HepG2 (cell line): Measurements from ENCODE around the gene IQCH. TPM values are rescaled to one million over a fixed set of nuclear protein-coding genes. Genes with fewer than 3 reads are reported as not detected.
A peak's percentile ranks its signal among the peaks of the same experiment; 100 is the strongest.

Source experiments
- ETV6 ChIP-seq: sonication (generic); formaldehyde crosslinking; conservative IDR thresholded peaks from 2 replicates; pipeline ENCODE4 v1.4.0; 2020; ENCODE audit warnings: missing genetic modification reagents
- PTBP1 ChIP-seq: fragments of 200-400 bp; formaldehyde crosslinking; IDR thresholded peaks from 2 replicates; pipeline ENCODE4 v1.6.1; 2018; ENCODE audit warnings: low read length, low read depth; ENCODE audit not compliant: poor library complexity, severe bottlenecking
- SOX6 ChIP-seq, 2 experiments: fragments of 450-650 bp in 1 of 2; sonication (generic) in 1 of 2; formaldehyde crosslinking in 1 of 2; IDR thresholded peaks; 2 replicates each; pipeline versions ENCODE4 v1.4.0 to v1.6.1; 2017 to 2020; ENCODE audit warnings: antibody characterized with exemption in 1 of 2, mild to moderate bottlenecking in 1 of 2, missing genetic modification reagents in 1 of 2
- TARDBP ChIP-seq: sonication (generic); formaldehyde crosslinking; IDR thresholded peaks from 2 replicates; pipeline ENCODE4 v1.8.0; 2022; ENCODE audit warnings: mild to moderate bottlenecking, missing genetic modification reagents
- TBX3 ChIP-seq: fragments of 450-650 bp; IDR thresholded peaks from 2 replicates; pipeline ENCODE4 v1.6.1; 2017; ENCODE audit warnings: antibody characterized with exemption, mild to moderate bottlenecking, inconsistent platforms, borderline replicate concordance
- ZNF30 ChIP-seq: sonication (generic); formaldehyde crosslinking; IDR thresholded peaks from 2 replicates; pipeline ENCODE4 v1.5.0; 2020; ENCODE audit warnings: mild to moderate bottlenecking, missing genetic modification reagents
- ZNF577 ChIP-seq: sonication (generic); formaldehyde crosslinking; IDR thresholded peaks from 2 replicates; pipeline ENCODE4 v1.4.0; 2020; ENCODE audit warnings: mild to moderate bottlenecking, low read depth, missing genetic modification reagents, borderline replicate concordance
- ZNF670 ChIP-seq: sonication (generic); formaldehyde crosslinking; IDR thresholded peaks from 2 replicates; pipeline ENCODE4 v1.8.0; 2022; ENCODE audit warnings: mild to moderate bottlenecking, missing genetic modification reagents, borderline replicate concordance
- polyA plus RNA-seq, 8 experiments: library from polyadenylated mRNA; depleted of rRNA in 3 of 8; stranded (reverse) in 7 of 8; unstranded in 1 of 8; fragments of >200 nt; fragmentation: Illumina TruSeq in 4 of 8; extraction: Trizol in 4 of 8; gene quantifications; 2 replicates each; pipeline versions ENCODE4 v1.2.1 to v1.2.3, GENCODE V29; 2011 to 2016; ENCODE audit warnings: low read depth in 4 of 8, missing spikeins in 1 of 8, mixed read lengths in 1 of 8; ENCODE audit not compliant: insufficient read depth in 1 of 8
- total RNA-seq, 5 experiments: library from RNA; depleted of rRNA; stranded (reverse); fragments of >200 nt; fragmentation: Illumina TruSeq; extraction: Trizol; gene quantifications; 2 replicates each; pipeline ENCODE4 v1.2.3, GENCODE V29; 2016; ENCODE audit warnings: low read depth in 1 of 5
- TF ChIP-seq, protein P1 (sequence below): sonication (generic); formaldehyde crosslinking; IDR thresholded peaks from 2 replicates; pipeline ENCODE4 v1.4.0; 2020; ENCODE audit warnings: missing genetic modification reagents
- TF ChIP-seq, protein P2 (sequence below): sonication (generic); formaldehyde crosslinking; IDR thresholded peaks from 2 replicates; pipeline ENCODE4 v1.4.0; 2020; ENCODE audit warnings: mild to moderate bottlenecking, low read depth, missing genetic modification reagents
- TF ChIP-seq, protein P3 (sequence below): fragments of 450-650 bp; IDR thresholded peaks from 2 replicates; pipeline ENCODE4 v1.6.1; 2017
- TF ChIP-seq, protein P4 (sequence below): sonication (generic); formaldehyde crosslinking; IDR thresholded peaks from 2 replicates; pipeline ENCODE4 v1.5.0; 2020; ENCODE audit warnings: missing genetic modification reagents
- TF ChIP-seq, protein P5 (sequence below), 2 experiments: IDR thresholded peaks; 2 replicates each; pipeline ENCODE4 v1.6.1; 2011 to 2012; ENCODE audit warnings: low read length in 2 of 2, borderline replicate concordance in 1 of 2, low read depth in 1 of 2, mild to moderate bottlenecking in 1 of 2, moderate library complexity in 1 of 2
- TF ChIP-seq, protein P6 (sequence below): sonication (generic); formaldehyde crosslinking; IDR thresholded peaks from 2 replicates; pipeline ENCODE4 v1.4.0; 2020; ENCODE audit warnings: missing genetic modification reagents

Gene IQCH
- total and polyA plus RNA-seq, 2 of the 13 experiments (the other 11 are each of a cell fraction or from before 2014, with no cell fraction given) = 0.16 to 0.55 TPM

DNA sequence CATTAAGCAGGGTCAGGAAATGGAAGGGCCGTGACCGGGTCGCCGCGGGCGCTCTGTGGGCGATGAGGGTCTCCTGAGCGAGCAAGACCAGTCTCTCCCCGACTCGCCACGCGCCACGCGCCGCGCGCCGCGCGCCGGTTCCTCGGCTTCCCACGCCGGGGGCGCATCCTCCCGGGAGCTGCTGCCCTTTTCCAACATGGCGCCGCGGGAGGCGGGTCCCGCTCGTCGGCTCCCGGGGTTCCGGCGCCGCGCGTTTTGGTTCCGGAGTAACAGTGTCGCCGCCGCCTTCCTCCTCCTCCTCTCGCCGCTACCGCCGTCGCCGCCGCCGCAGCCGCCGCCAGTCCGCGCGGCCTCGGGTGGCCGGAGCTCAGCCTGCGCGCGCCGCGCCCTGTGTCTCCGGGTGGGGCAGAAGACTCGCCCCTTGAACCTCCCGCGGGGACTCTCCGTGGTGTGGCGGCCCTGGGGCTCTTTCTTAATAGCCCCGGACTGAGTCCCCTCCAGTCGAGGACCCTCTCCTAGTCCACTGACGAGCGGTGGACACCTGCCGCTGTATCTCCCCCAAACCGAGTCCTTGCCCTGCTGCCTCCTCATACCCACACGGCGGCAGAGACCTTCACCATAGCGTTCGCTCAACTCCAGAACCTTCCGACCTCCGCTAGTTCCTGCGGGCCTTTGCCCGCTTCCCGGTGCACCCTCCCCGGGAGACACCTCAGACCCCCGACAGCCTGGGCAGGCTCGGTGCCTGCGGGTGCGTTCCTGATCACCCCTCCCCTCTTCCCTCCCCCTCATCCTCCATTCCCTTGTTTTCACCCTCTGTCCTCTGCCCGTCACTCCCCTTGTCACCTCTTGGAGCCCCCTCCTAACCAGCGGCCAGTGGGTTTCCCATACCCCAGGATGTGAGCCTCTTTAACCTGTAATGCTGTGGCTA lies 288.1 kb downstream of the IQCH start, which contains the start of gene MAP2K5 (continued):
- TF ChIP-seq, protein P1, sequence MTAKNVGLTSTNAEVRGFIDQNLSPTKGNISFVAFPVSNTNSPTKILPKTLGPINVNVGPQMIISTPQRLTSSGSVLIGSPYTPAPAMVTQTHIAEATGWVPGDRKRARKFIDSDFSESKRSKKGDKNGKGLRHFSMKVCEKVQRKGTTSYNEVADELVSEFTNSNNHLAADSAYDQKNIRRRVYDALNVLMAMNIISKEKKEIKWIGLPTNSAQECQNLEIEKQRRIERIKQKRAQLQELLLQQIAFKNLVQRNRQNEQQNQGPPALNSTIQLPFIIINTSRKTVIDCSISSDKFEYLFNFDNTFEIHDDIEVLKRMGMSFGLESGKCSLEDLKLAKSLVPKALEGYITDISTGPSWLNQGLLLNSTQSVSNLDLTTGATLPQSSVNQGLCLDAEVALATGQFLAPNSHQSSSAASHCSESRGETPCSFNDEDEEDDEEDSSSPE (CRISPR knock-in tag) = peak; percentile 62
- TF ChIP-seq PTBP1 (no peak), ZNF670 (no peak), ZNF577 (no peak), ETV6 (no peak), TARDBP (CRISPR knock-in tag) (no peak; the same call in 1 of the 2 replicates), SOX6 (IDR thresholded peaks at IDR 0.05) (no peak), SOX6 (CRISPR knock-in tag; IDR thresholded peaks at IDR 0.05) (no peak), TBX3 (no peak), ZNF30 (no peak)
- TF ChIP-seq, protein P2, sequence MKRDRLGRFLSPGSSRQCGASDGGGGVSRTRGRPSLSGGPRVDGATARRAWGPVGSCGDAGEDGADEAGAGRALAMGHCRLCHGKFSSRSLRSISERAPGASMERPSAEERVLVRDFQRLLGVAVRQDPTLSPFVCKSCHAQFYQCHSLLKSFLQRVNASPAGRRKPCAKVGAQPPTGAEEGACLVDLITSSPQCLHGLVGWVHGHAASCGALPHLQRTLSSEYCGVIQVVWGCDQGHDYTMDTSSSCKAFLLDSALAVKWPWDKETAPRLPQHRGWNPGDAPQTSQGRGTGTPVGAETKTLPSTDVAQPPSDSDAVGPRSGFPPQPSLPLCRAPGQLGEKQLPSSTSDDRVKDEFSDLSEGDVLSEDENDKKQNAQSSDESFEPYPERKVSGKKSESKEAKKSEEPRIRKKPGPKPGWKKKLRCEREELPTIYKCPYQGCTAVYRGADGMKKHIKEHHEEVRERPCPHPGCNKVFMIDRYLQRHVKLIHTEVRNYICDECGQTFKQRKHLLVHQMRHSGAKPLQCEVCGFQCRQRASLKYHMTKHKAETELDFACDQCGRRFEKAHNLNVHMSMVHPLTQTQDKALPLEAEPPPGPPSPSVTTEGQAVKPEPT (CRISPR knock-in tag) = no peak
- TF ChIP-seq, protein P3, sequence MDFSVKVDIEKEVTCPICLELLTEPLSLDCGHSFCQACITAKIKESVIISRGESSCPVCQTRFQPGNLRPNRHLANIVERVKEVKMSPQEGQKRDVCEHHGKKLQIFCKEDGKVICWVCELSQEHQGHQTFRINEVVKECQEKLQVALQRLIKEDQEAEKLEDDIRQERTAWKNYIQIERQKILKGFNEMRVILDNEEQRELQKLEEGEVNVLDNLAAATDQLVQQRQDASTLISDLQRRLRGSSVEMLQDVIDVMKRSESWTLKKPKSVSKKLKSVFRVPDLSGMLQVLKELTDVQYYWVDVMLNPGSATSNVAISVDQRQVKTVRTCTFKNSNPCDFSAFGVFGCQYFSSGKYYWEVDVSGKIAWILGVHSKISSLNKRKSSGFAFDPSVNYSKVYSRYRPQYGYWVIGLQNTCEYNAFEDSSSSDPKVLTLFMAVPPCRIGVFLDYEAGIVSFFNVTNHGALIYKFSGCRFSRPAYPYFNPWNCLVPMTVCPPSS = no peak
- TF ChIP-seq, protein P4, sequence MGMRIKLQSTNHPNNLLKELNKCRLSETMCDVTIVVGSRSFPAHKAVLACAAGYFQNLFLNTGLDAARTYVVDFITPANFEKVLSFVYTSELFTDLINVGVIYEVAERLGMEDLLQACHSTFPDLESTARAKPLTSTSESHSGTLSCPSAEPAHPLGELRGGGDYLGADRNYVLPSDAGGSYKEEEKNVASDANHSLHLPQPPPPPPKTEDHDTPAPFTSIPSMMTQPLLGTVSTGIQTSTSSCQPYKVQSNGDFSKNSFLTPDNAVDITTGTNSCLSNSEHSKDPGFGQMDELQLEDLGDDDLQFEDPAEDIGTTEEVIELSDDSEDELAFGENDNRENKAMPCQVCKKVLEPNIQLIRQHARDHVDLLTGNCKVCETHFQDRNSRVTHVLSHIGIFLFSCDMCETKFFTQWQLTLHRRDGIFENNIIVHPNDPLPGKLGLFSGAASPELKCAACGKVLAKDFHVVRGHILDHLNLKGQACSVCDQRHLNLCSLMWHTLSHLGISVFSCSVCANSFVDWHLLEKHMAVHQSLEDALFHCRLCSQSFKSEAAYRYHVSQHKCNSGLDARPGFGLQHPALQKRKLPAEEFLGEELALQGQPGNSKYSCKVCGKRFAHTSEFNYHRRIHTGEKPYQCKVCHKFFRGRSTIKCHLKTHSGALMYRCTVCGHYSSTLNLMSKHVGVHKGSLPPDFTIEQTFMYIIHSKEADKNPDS (CRISPR knock-in tag) = no peak
- TF ChIP-seq, protein P5, sequence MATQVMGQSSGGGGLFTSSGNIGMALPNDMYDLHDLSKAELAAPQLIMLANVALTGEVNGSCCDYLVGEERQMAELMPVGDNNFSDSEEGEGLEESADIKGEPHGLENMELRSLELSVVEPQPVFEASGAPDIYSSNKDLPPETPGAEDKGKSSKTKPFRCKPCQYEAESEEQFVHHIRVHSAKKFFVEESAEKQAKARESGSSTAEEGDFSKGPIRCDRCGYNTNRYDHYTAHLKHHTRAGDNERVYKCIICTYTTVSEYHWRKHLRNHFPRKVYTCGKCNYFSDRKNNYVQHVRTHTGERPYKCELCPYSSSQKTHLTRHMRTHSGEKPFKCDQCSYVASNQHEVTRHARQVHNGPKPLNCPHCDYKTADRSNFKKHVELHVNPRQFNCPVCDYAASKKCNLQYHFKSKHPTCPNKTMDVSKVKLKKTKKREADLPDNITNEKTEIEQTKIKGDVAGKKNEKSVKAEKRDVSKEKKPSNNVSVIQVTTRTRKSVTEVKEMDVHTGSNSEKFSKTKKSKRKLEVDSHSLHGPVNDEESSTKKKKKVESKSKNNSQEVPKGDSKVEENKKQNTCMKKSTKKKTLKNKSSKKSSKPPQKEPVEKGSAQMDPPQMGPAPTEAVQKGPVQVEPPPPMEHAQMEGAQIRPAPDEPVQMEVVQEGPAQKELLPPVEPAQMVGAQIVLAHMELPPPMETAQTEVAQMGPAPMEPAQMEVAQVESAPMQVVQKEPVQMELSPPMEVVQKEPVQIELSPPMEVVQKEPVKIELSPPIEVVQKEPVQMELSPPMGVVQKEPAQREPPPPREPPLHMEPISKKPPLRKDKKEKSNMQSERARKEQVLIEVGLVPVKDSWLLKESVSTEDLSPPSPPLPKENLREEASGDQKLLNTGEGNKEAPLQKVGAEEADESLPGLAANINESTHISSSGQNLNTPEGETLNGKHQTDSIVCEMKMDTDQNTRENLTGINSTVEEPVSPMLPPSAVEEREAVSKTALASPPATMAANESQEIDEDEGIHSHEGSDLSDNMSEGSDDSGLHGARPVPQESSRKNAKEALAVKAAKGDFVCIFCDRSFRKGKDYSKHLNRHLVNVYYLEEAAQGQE (IDR thresholded peaks at IDR 0.05; ENCODE audit: borderline replicate concordance in 1 of 2, low read depth in 1 of 2, low read length in 2 of 2) = no peak
- TF ChIP-seq, protein P6, sequence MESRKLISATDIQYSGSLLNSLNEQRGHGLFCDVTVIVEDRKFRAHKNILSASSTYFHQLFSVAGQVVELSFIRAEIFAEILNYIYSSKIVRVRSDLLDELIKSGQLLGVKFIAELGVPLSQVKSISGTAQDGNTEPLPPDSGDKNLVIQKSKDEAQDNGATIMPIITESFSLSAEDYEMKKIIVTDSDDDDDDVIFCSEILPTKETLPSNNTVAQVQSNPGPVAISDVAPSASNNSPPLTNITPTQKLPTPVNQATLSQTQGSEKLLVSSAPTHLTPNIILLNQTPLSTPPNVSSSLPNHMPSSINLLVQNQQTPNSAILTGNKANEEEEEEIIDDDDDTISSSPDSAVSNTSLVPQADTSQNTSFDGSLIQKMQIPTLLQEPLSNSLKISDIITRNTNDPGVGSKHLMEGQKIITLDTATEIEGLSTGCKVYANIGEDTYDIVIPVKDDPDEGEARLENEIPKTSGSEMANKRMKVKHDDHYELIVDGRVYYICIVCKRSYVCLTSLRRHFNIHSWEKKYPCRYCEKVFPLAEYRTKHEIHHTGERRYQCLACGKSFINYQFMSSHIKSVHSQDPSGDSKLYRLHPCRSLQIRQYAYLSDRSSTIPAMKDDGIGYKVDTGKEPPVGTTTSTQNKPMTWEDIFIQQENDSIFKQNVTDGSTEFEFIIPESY (CRISPR knock-in tag) = no peak
